HG03159 (cell line): ENCODE results near the gene ZNF407.

Source experiments
- ATAC-seq: cut with Tn5 transposase; IDR thresholded peaks from one replicate; pipeline ENCODE4 v1.9.1; 2021; ENCODE audit warnings: mild to moderate bottlenecking, moderate library complexity; ENCODE audit not compliant: unreplicated experiment

The ZNF407 gene

GRCh38 chr18:74579496-74580065 lies 18.1 kb upstream of the ZNF407 start:
- ATAC-seq: no peak

- no peak for ATAC-seq
Observed at GRCh38 chr18:74582642-74583041, 15.0 kb upstream of the ZNF407 start.

GRCh38 chr18:74587441-74587840 lies 10.2 kb upstream of the ZNF407 start:
- no peak for ATAC-seq

GRCh38 chr18:74589021-74589420 lies 8.6 kb upstream of the ZNF407 start:
- no peak for ATAC-seq

GRCh38 chr18:74589811-74590210 lies 7.9 kb upstream of the ZNF407 start:
- ATAC-seq: no peak

DNA sequence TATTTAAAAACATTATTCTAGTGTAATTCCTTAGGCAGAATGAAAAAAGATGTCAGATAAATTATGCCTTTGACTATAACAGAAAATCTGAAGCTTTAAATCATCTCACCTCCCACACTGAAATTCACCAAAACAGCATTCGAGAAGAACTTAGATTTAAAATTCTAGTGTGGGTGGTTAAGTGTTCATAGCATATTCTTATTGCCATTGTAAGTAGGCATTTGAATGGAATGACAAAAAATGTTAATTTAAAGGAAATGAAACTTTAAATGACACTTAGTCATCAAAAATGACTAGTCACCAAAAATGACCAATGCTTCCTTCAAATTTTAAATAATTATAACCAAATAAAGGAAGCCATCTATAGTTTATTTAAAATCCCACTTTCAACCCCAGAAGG lies 7.0 kb upstream of the ZNF407 start:
- ATAC-seq: no peak

DNA sequence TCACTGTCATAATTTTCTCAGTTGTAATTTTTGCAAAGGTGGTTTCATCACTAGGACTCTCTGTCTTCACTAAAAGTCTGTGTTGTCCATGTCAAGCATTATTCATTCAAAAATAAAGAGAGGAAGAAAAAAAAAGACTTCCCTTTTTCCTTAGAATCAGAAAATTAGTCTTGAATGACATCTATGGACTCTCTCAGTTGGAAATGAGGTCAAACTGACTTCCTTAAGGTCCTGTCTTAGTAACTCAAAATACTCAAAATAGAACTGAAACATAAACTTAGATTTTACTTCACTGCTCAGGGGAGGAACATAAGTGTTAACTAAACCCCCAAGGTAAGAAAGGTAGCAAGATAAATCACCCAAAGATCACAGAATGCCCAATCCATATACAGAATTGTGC lies 2.2 kb upstream of the ZNF407 start:
- no peak for ATAC-seq

DNA sequence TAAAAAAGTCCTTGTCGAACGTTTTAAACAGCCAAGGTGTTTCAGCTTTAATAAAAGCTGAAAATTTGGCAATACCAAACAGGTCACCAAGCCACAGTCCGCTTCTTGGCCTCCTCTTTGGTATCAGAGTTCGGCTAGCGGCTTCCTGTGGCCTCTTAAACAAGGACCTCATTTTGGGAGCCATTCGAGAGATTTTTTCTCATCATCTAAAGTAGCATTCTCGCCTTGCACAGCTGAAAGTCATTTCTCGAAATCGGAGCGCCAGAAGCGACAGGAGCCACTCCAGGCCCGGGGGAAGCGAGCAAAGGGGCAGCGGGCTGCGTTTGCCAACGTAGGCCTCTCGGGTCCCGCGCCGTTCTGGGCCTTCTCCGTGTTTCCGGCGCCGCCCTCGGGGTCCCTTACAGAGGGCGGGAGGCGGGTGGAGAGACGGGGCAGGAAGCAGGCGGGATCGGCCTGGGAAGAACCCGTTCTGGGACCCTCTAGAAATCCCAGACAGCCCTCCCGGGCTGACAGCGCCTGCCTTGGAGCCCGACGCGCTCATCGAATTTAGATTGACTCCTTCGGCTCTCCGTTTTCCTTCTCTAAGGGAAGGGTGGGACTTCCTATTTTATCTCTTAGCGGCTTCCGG lies 522 bp upstream of the ZNF407 start:
- peak; percentile 38 for ATAC-seq

DNA sequence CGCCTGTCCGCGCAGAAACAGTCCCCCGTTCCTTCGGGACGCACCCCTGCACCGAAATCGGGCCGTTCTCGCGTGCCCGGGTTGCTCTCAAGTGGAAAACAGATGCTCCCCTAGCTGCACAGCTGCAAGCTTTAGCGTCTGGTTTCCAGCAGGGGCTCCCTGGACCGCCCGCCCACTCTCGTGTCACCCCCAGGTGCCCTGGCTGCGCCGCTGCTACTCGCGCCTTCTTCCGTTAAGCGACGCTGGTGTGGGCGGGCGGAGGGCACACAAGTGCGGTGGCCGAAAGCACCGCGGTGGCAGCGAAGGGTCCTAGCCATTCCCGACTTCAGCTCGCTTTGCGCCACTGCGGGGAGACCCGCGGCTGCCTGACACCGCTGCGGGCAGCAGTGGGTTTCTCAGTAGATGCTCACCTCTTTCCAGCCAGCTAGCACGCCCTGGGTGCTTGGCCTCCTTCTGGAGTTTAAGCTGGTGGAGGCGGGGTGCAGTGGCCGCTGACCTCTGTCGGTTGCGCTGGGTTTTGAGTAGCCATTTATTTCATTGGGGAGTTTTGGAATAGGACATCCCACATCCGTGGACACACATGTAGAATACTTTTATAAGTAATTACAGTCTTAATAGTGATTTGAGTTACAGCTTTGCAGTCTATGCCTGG lies 806 bp downstream of the ZNF407 start:
- peak; percentile 64 for ATAC-seq

GRCh38 chr18:74604361-74604760 lies 6.7 kb downstream of the ZNF407 start:
- no peak for ATAC-seq

DNA sequence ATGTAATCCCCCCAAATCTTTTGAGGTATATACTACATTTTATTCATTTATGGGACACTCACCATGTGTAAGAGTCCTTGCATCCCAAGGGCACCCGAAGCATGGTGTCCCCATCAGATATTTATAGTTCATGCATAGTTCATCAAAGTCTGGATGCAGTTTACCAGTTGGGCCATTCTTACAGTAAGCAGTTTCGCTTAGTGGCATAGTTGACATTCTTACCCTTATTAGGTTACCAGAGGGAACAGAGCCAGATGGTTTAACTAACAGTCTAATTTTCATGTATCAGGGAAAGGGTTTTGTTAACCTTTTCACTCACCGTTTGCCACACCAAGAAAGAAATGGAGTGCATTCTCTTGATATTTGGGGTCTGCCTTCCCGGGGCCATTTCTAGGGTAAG lies 7.1 kb downstream of the ZNF407 start:
- no peak for ATAC-seq

DNA sequence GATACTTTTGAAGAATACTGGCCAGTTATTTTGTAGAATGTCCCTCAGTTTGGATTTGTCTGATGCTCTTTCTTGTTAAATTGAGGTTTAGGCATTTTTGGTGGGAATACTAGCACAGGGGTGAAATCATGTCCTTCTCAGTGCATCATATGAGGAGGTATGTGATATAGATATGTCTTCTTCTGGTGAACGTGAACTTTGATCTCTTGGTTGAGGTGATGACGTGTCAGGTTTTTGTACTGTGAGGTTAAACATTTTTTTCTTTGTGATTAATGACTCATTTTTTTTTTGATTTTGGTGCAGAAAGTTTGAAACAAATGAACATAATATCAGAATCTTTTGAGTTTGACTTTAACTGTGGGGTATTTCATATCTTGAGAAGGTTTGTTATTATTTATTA lies 11.0 kb downstream of the ZNF407 start:
- no peak for ATAC-seq

GRCh38 chr18:74609535-74609934 lies 11.9 kb downstream of the ZNF407 start:
- no peak for ATAC-seq

GRCh38 chr18:74610051-74610615 lies 12.5 kb downstream of the ZNF407 start:
- no peak for ATAC-seq

- no peak for ATAC-seq
Observed at GRCh38 chr18:74610860-74611259, 13.2 kb downstream of the ZNF407 start.

GRCh38 chr18:74611765-74612164 lies 14.1 kb downstream of the ZNF407 start:
- ATAC-seq: no peak

DNA sequence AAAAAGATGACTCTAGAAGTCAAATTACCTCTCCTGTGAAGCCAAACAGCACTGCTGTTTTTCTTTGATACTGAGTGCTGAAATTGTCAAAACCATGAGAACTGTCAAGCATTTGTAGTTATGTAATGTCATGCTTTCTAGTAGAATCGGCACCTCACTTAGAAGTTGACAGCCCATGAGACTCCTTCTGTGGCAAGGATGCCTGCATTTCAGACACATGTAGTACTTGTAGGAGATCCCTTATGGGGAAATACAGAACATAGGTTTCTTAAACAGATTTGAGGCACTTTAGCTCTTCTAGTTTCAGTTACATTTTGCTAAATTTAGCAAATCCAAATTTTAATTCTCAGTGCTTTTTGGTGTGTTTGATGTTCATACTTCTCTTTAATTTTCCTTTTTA lies 15.7 kb downstream of the ZNF407 start:
- ATAC-seq: no peak

- no peak for ATAC-seq
Observed at GRCh38 chr18:74616494-74616893, 18.8 kb downstream of the ZNF407 start.

- no peak for ATAC-seq
Observed at GRCh38 chr18:74617486-74617885, 19.8 kb downstream of the ZNF407 start.

DNA sequence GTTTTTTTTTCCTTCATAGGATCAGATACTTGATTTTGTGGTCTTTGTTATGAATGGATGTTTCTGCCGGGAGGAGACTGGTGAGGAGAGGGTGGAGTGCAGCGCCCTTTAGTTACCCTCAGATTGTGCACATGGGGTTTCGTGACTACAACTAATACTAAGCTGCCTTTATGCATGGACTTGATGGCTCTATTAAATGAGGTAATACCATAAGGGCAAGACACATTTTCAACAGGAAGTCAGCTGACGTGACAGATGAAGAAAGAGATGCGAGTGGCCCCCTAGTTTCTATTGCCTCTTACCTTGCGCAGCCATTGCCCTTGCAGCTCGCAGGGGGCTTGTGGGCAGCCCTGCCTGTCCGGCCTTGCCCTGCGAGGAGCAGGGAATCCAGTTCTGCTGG lies 24.4 kb downstream of the ZNF407 start:
- no peak for ATAC-seq

GRCh38 chr18:74623047-74623816 lies 25.6 kb downstream of the ZNF407 start:
- no peak for ATAC-seq

DNA sequence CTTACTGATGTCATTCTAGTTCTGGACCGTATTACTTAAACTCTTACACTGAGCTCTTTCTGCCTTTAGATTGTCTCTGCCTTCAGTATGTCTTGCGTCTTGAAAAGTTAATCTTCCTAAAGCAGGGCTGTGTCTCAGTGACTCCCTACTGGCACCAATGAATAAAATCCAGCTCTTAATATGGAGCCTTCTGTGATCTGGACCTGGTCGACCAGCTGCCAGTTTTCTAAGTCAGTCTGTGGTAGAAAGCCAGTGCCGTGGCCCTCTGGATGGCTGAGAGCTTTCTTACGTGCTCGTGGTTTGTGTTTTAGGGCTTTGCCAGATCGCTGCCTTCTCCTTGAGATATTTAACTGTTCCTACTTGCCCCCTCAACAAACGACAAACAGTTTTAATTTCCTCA lies 26.8 kb downstream of the ZNF407 start:
- ATAC-seq: no peak
